IMR-90 (cell line): ENCODE results near the gene GPC4.

Source experiments
- RAD21 ChIP-seq: IDR thresholded peaks from 2 replicates; pipeline ENCODE4 v1.6.1; 2012; ENCODE audit warnings: low read length, improper control_type of control experiment
- TF ChIP-seq, protein P1 (sequence below): conservative IDR thresholded peaks from 2 replicates; pipeline ENCODE4 v1.5.1; 2012; ENCODE audit warnings: mild to moderate bottlenecking, low read depth, low read length, improper control_type of control experiment

DNA sequence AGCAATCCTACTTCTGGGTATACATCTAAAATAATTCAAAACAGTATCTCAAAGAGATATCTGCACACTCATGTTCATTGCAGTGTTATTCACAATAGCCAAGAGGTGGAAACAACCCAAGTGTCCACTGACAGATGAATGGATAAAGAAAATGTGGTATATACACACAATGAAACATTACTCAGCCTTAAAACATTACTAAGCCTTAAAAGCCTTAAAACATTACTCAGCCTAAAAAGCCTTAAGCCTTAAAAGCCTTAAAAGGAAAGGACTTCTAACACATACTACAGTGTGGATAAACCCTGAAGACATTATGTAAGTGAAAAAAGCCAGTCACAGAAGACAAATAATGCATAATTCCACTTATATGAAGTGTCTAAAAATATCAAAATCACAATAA lies 156.8 kb downstream of the GPC4 start:
- TF ChIP-seq RAD21, result no peak
- TF ChIP-seq, protein P1, sequence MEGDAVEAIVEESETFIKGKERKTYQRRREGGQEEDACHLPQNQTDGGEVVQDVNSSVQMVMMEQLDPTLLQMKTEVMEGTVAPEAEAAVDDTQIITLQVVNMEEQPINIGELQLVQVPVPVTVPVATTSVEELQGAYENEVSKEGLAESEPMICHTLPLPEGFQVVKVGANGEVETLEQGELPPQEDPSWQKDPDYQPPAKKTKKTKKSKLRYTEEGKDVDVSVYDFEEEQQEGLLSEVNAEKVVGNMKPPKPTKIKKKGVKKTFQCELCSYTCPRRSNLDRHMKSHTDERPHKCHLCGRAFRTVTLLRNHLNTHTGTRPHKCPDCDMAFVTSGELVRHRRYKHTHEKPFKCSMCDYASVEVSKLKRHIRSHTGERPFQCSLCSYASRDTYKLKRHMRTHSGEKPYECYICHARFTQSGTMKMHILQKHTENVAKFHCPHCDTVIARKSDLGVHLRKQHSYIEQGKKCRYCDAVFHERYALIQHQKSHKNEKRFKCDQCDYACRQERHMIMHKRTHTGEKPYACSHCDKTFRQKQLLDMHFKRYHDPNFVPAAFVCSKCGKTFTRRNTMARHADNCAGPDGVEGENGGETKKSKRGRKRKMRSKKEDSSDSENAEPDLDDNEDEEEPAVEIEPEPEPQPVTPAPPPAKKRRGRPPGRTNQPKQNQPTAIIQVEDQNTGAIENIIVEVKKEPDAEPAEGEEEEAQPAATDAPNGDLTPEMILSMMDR, result no peak
